AG10803 (cell line): ENCODE data around the gene COX10.

ENCODE experiments used
- DNase-seq: peaks from one replicate; pipeline ENCODE4 v3.0.0; 2010; ENCODE audit warnings: low read depth
- H3K4me3 ChIP-seq: 2 replicates; pipeline ENCODE4 v1.5.1; 2011; ENCODE audit warnings: mild to moderate bottlenecking, low read length, control low read depth
- TF ChIP-seq, protein P1 (sequence below): conservative IDR thresholded peaks from 2 replicates; pipeline ENCODE4 v1.5.1; 2011; ENCODE audit warnings: mild to moderate bottlenecking, low read length, control low read depth, inconsistent platforms

Gene COX10

DNA sequence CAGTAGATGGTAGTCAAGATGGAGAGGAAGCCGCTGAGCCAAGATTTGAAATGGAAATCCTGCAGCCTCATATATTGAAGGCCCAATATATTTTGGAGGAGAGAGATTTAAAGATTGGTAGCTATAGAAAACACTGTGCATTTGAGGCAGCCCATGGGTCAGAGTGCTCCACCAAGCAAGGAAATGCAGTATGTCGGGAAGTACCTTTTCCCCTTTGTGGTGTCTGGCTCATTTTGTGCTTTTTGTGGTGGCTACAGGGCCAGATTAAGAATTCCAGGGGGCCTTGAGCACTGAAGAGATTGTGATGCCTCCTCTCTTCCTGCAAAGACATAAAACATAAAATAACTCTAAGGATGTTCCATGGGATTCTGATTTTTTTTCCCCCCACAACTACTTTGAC is 127.8 kb downstream of the COX10 start:
- TF ChIP-seq, protein P1, sequence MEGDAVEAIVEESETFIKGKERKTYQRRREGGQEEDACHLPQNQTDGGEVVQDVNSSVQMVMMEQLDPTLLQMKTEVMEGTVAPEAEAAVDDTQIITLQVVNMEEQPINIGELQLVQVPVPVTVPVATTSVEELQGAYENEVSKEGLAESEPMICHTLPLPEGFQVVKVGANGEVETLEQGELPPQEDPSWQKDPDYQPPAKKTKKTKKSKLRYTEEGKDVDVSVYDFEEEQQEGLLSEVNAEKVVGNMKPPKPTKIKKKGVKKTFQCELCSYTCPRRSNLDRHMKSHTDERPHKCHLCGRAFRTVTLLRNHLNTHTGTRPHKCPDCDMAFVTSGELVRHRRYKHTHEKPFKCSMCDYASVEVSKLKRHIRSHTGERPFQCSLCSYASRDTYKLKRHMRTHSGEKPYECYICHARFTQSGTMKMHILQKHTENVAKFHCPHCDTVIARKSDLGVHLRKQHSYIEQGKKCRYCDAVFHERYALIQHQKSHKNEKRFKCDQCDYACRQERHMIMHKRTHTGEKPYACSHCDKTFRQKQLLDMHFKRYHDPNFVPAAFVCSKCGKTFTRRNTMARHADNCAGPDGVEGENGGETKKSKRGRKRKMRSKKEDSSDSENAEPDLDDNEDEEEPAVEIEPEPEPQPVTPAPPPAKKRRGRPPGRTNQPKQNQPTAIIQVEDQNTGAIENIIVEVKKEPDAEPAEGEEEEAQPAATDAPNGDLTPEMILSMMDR: no peak
- no peak overlapping the region for H3K4me3 ChIP-seq

DNA sequence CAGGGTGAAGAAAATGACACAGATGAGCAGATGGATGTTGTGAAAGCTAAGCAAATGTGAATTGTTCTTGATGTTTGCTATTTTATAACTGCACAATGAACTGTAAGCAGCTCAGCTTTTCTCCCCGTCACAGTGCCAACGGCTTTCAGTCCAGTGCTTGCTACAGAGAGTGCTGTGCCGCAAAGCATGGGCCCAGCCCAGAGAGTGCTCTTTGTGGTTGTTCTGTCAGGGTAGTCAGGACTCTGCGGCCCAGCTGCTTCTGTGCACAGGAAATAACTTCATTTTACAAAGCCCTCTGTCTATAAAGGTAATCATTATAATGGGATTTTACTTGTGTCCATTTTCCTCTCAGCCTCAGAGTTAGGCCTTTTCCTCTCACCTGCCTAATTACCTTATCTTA is 128.3 kb downstream of the COX10 start:
- no peak for DNase-seq
- TF ChIP-seq, protein P1: no peak
- H3K4me3 ChIP-seq: no peak overlapping the region

More for the DNA sequence above, 127.8 kb downstream of the COX10 start:
- DNase-seq: no peak

DNA sequence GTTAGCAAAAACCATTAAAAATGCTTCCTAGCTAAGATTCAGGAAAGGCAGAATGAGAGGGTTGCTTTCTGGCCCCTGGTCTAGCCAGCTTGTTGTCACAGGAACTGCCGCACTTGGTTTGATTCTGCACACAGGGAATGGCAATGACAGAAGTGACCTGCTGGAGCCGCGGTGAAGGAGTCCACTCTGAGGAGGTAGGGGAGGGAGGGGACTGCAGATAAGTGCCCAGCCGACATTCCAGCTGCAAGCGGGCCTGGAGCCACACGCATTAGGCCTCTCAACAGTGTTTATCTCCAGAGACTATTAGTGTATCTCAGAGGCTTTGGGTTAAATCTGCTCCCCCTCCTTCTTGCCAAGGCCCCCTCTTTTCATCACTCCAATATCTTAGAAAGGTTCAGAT is 128.7 kb downstream of the COX10 start:
- TF ChIP-seq, protein P1: no peak
- DNase-seq: no peak
- H3K4me3 ChIP-seq: no peak overlapping the region

DNA sequence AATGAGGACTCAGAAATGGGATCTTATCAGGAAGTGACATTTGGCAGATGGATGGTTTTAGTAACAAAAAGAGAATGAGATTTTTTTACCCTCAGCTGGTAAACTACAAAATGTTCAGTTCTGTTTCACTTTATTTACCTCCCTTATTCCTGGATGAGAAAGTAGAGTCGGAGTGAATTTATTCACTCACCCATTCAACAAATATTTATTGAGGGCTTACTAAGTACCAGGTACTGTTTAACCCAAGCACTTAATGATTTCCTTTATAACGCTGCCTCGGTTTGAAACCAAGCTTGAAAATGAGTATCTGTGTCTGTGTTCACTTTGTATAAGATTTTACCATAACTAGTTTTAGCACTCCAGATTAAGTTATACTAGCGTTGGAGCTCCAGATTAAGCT is 129.3 kb downstream of the COX10 start:
- no peak for DNase-seq
- H3K4me3 ChIP-seq: no peak overlapping the region
- TF ChIP-seq, protein P1: no peak

DNA sequence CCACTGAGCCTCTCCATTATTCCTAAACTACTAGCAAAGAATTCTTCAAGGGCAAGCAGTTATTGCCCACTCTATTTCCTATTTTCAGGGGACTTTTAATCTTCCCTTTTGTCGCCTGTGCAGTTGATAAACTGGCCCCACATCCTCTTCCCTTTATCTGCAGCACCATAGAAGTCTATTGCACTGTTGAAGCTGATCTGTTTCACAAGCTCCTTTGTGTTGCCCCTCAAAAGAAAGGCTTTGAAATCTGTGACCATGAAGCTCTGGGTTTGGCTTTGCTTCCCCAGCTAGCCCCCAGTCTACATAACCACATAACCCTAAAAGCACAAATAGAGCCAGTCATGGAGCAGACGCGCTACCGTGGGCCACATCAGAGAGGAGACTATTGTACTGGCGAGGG is 130.3 kb downstream of the COX10 start:
- no peak for DNase-seq
- TF ChIP-seq, protein P1: no peak
- H3K4me3 ChIP-seq: no peak overlapping the region

DNA sequence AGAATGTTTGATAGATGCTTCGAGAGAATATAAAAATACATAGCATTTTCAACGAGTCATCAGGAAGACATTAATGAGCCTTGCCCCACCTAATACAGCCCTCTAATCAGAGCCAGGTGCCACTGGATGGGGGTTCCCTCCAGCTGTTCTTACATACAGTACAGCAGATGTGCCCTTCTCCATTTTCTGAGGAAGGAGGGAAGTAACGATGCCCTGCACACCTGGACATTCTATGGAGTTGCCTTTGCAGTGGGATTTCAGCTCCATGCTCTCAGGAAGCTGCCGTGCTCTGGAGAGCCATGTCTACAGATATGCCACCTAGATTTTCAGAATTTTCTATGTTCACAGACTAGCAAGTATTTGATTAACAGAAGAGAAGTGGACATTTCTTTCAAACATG is 131.1 kb downstream of the COX10 start:
- TF ChIP-seq, protein P1: no peak
- no peak overlapping the region for H3K4me3 ChIP-seq
- DNase-seq: no peak

DNA sequence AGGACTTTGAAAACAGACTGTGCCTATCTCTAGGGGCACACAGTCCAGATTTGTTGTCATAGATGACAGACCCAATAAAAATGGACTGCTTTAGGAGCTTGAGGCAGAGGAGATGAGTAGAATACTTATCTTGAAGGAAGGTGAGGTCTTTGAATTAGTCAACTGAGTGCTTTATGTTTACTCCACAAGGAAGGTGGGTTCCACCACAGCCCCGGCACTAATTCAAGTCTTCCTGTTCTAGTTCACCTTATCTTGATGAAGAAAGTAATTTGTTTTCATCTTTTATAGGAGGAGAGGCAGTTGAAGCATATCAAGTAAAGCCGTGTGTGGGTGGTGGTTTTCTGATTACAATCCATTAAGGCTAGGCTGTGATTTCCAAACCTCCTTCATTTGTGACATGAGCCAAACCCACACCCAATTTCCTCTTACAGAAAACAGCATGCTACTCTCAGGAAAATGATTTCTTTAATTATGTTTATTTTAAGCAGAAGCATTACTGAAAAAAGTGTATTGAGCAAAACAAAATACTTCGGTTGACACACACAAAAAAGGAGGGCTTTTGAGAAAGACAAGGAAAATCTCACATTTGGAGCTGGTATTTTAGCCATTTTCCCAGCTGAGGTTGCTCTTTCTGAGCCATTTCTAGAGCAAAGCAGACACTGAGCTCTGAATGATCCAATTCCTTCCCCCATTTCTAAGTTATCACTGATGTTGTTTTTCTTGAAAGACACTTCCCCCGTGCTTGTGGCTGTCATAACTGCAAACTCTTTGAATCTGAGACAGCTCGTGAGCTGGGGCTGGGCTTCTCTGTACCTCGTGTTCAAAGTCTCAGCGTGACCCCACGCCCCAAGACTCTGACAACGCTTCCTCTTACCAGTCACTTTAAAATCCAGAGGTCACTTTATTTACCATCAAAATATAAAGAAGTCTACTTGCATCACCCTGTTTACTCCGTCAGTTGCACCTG is 132.0 kb downstream of the COX10 start:
- TF ChIP-seq, protein P1: no peak
- peak; percentile 34 for DNase-seq
- H3K4me3 ChIP-seq: no peak overlapping the region
